Progenitor cell of endocrine pancreas (in vitro differentiated cells): ENCODE measurements around the gene MAPKAPK3. TPM values are rescaled to one million over a fixed set of nuclear protein-coding genes. Genes with fewer than 3 reads are reported as not detected.

Experiments used
- DNase-seq: peaks from one replicate; pipeline ENCODE4 v3.0.0; 2021; ENCODE audit warnings: low spot score; ENCODE audit not compliant: unreplicated experiment
- H3K27ac Mint-ChIP-seq: 2 replicates; pipeline ENCODE4 v1.8.0; 2021; ENCODE audit warnings: mild to moderate bottlenecking, moderate library complexity, mixed read lengths
- H3K27me3 Mint-ChIP-seq: 2 replicates; pipeline ENCODE4 v1.8.0; 2021; ENCODE audit warnings: mixed read lengths
- H3K36me3 Mint-ChIP-seq: 2 replicates; pipeline ENCODE4 v1.8.0; 2022; ENCODE audit warnings: mixed read lengths; ENCODE audit not compliant: insufficient read depth
- H3K4me1 Mint-ChIP-seq: 2 replicates; pipeline ENCODE4 v1.8.0; 2021; ENCODE audit warnings: low read depth, mixed read lengths
- H3K4me3 Mint-ChIP-seq: 2 replicates; pipeline ENCODE4 v1.8.0; 2021; ENCODE audit warnings: low read depth, mild to moderate bottlenecking, moderate library complexity, mixed read lengths
- H3K9me3 Mint-ChIP-seq: 2 replicates; pipeline ENCODE4 v1.8.0; 2021; ENCODE audit warnings: low read depth, mixed read lengths
- total RNA-seq: library from RNA; stranded (reverse); gene quantifications from 2 replicates; pipeline ENCODE4 v1.2.1, GENCODE V29; 2021
- TF ChIP-seq, protein P1 (sequence below): fragments of 200-600 bp; sonication (generic); IDR thresholded peaks from one replicate; pipeline ENCODE4 v1.5.0; 2021; ENCODE audit warnings: antibody characterized with exemption, mild to moderate bottlenecking; ENCODE audit not compliant: unreplicated experiment

Gene MAPKAPK3
- total RNA-seq, 1 donor from 2014 or later: 40.8 TPM

DNA sequence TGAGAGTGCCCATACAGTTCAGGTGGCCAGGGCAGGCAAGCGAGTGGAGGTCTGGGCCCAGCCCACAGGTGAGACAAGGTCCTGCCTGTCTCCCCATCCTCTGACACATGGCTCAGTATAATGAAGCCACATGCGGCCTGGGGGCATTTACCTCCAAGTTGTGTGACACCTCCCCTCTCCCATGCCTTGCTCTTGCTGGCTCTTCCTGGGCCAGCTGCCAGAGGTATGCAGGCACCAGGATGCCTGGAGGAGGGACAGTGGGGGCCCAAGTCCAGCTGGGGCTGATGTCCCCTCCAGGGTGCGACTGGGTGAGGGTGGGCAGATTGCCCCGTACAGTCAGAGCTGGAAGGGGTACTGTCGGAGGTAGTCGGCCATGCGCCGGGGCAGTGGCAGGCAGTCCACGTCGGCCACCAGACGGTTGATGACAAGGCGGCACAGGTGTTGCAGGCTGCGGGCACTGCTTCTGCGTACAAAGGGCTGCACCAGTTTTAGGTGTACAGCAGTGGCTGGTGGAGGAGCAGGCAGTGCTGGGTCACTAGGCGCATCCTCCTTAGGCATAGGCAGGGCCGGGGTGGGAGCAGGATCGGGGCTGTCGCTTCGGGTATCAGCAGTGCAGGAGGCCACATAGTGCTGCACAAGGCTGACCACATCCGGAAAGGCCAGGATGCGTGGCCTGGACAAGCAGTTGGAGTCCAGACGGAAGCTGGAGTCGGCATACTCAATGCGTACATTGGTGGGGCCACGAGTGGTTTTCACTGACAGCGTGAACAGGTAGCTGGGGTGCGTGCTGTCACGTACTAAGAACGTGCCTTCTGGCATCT is 9.5 kb upstream of the MAPKAPK3 start:
- Mint-ChIP-seq H3K4me1 (peaks cover 25% of the 10 kb centered on the region), H3K36me3 (peaks cover 3% of the 10 kb centered on the region), H3K27me3 (peaks cover 6% of the 10 kb centered on the region), H3K27ac (no peak overlapping the region), H3K4me3 (no peak overlapping the region), H3K9me3 (no peaks in the 10 kb centered on the region)
- no peak for DNase-seq
- TF ChIP-seq, protein P1, sequence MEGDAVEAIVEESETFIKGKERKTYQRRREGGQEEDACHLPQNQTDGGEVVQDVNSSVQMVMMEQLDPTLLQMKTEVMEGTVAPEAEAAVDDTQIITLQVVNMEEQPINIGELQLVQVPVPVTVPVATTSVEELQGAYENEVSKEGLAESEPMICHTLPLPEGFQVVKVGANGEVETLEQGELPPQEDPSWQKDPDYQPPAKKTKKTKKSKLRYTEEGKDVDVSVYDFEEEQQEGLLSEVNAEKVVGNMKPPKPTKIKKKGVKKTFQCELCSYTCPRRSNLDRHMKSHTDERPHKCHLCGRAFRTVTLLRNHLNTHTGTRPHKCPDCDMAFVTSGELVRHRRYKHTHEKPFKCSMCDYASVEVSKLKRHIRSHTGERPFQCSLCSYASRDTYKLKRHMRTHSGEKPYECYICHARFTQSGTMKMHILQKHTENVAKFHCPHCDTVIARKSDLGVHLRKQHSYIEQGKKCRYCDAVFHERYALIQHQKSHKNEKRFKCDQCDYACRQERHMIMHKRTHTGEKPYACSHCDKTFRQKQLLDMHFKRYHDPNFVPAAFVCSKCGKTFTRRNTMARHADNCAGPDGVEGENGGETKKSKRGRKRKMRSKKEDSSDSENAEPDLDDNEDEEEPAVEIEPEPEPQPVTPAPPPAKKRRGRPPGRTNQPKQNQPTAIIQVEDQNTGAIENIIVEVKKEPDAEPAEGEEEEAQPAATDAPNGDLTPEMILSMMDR: no peak

DNA sequence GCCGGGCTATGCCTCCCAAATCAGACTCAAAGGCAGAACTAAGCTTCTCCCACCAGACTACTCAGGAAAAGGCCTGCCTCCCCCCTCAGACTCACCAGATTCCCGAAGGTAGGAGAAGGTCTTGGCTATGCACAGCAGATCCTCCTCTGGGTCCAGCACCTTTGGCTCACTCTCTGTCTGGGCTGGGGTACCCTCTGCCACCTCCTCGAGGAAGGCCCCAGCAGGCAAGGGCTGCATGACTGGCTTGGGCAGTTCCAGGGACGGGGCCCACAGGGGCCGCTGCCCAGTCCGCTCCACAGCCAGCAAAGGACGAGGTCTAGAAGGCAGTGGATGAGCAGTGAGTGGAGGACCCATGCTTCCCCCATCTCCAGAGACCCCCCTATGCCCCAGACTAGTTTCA is 8.7 kb upstream of the MAPKAPK3 start:
- Mint-ChIP-seq H3K36me3 (peaks cover 3% of the 10 kb centered on the region), H3K4me3 (no peak overlapping the region), H3K27me3 (peaks cover 10% of the 10 kb centered on the region), H3K9me3 (no peaks in the 10 kb centered on the region), H3K4me1 (peaks cover 21% of the 10 kb centered on the region), H3K27ac (no peak overlapping the region)
- no peak for DNase-seq
- TF ChIP-seq, protein P1: no peak

DNA sequence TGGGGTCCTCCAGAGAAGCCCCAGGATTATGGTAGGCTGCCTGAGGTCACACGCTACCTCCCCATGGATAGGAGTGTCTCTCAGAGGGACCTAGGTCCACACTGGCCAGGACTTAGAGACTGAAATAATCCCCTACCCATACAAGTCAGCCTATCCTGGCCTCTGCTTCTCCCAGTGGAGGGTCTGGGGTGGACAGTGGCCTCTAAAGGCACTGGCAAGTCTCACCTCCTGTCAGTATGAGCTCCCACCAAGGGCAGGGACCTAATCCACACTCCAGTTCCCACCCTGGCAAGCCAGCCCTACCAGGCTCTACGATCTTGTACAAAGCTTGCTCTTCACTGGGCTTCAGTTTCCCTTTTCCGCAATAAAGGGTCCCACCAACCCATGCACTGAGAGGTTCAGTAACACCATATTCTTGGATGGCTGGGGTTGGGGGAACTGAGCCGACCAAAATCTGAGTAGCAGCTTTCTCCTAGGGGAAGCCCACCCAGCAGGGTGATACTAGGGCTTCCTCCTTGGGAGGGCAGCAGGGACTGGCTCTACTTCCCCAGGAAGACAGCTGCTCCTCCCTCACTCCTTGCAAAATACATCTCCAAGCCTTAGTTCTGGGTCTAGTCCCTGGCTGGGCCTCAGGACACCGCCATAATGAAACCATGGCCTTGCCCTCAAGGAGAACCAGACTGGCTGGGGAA is 7.7 kb upstream of the MAPKAPK3 start:
- Mint-ChIP-seq H3K4me1 (peaks cover 17% of the 10 kb centered on the region), H3K9me3 (no peaks in the 10 kb centered on the region), H3K4me3 (peak overlapping the region; percentile 24), H3K27ac (no peak overlapping the region), H3K27me3 (peaks cover 18% of the 10 kb centered on the region), H3K36me3 (peaks cover 3% of the 10 kb centered on the region)
- DNase-seq: no peak
- TF ChIP-seq, protein P1: no peak

DNA sequence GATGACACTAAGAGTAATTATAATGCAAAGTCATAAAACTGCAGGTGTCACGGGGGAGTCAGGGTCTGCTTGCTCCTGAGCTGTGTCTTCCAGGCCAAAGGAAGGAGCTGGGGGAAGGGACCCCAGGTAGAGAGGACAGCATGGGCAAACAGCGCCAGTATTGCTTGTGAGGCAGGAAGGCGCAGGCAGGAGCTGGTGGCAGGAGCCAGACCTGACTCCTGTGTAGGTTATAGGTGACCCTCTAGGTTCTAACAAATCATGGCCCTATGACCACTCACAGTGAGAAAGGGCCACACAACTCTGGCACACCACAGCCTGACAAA is 7.2 kb upstream of the MAPKAPK3 start:
- Mint-ChIP-seq H3K27ac (no peak overlapping the region), H3K36me3 (peaks cover 3% of the 10 kb centered on the region), H3K4me1 (peaks cover 17% of the 10 kb centered on the region), H3K27me3 (peaks cover 18% of the 10 kb centered on the region), H3K4me3 (peak overlapping the region; percentile 24), H3K9me3 (no peaks in the 10 kb centered on the region)
- TF ChIP-seq, protein P1: no peak
- DNase-seq: no peak

DNA sequence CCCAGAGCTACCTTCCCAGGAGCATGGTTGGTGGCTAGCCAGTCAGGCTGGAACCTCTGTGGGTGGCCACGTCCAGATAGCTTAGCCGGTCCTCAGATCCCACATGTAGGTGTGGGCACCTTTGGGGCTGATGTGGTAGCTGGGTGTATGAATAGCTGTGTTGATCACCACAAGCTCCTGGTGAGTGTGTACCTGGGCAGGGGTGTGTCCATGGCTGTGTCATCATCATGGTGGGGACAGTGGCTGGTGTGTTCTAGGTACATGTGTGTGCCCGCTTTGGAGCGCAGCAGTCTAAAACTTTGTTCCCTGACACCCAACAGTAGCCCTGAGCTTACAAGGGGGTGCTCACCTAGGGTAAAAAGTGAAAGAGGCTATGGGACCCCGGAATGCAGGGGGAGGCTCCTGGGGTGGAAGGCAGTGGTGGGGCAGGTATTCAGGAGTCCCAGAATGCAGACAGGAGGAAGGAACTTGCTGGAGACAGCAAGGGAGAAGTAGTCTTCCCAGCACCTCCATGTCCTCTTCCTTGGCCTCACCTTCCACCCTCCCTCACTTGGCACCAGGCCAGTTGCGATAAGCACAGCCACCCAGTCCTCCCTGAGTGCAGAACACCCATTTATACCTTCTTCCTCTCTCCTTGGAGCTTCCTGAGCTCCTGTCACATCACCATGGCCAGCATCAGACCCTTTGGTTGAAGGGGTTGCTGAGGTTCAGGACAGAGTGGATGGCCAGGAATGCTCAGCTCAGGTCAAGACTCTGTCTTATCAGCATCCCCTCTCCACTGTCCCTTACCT is 6.6 kb upstream of the MAPKAPK3 start:
- TF ChIP-seq, protein P1: no peak
- Mint-ChIP-seq H3K4me1 (peaks cover 17% of the 10 kb centered on the region), H3K36me3 (peaks cover 3% of the 10 kb centered on the region), H3K27me3 (peaks cover 18% of the 10 kb centered on the region), H3K27ac (no peak overlapping the region), H3K9me3 (no peaks in the 10 kb centered on the region), H3K4me3 (peak overlapping the region; percentile 83)
- no peak for DNase-seq
